ENCODE results near the gene PARD3. TPM values are rescaled to one million over a fixed set of nuclear protein-coding genes. Genes with fewer than 3 reads are reported as not detected.

The PARD3 gene
- total and polyA plus RNA-seq, 2 donors (not counting 3 experiments of a cell fraction or from before 2014, with no cell fraction given), result 7.3 to 24.1 TPM

GRCh38 chr10:34596351-34596750, 218.7 kb downstream of the PARD3 start:
- Histone ChIP-seq H2AFZ (ENCODE audit: low read depth, low read length) (no peak overlapping the region), H3K9ac (replicated peaks; ENCODE audit: extremely low read depth, insufficient read depth, low read length) (no peak overlapping the region), H4K20me1 (replicated peaks; ENCODE audit: control insufficient read depth, extremely low read depth, insufficient read depth, low read length) (no peaks in the 10 kb centered on the region), H3K9me1 (replicated peaks; ENCODE audit: control insufficient read depth, extremely low read depth, insufficient read depth, low read length) (no peaks in the 10 kb centered on the region), H3K27ac (ENCODE audit: insufficient read depth, low read depth, low read length) (no peak overlapping the region), H3K4me2 (ENCODE audit: insufficient read depth, low read length) (no peak overlapping the region), H3K4me1 (ENCODE audit: control insufficient read depth, extremely low read depth, insufficient read depth, low read length) (no peaks in the 10 kb centered on the region), H3K27me3 (ENCODE audit: control insufficient read depth in 2 of 2, insufficient read depth in 2 of 2, low read length in 2 of 2) (no peaks in the 10 kb centered on the region), H3K4me3 (replicated peaks in 1 of 3; ENCODE audit: insufficient read depth in 1 of 3, low read depth in 1 of 3, low read length in 3 of 3) (no peak overlapping the region), H3K9me3 (replicated peaks; ENCODE audit: control insufficient read depth, insufficient read depth, low read length) (no peaks in the 10 kb centered on the region), H3K79me2 (ENCODE audit: control insufficient read depth, insufficient read depth, low read length) (no peaks in the 10 kb centered on the region), H3K36me3 (ENCODE audit: control insufficient read depth in 2 of 2, extremely low read depth in 1 of 2, insufficient read depth in 2 of 2, low read length in 2 of 2) (no peaks in the 10 kb centered on the region)
- no peak for TF ChIP-seq POLR2A (IDR thresholded peaks at IDR 0.05; ENCODE audit: low read depth, low read length)
- no peak for TF ChIP-seq FOS (IDR thresholded peaks at IDR 0.05; ENCODE audit: borderline replicate concordance, insufficient read depth, low read length)
- no peak for TF ChIP-seq MAX (IDR thresholded peaks at IDR 0.05; ENCODE audit: insufficient read depth, insufficient read length)
- TF ChIP-seq CTCF (IDR thresholded peaks at IDR 0.05; ENCODE audit: extremely low read depth in 1 of 2, insufficient read depth in 1 of 2, low read depth in 1 of 2, low read length in 2 of 2), result no peak
- intact Hi-C loops (cut with micrococcal nuclease), result no loop called here
- DNase-seq (ENCODE audit: low read depth, low spot score), result no peak
- FAIRE-seq, result no peak
- dilution Hi-C loops (cut with MboI; ENCODE audit: extremely low pct_ligation_motif_present, low sequenced_read_pairs), result no loop called here
- POLR2A ChIA-PET, result no interaction called here
- CTCF ChIA-PET, result no interaction called here
- BruUV-seq (replicated peaks), result no TSS peak

GRCh38 chr10:34593930-34594329, 221.2 kb downstream of the PARD3 start:
- FAIRE-seq, result no peak
- Histone ChIP-seq H3K9ac (replicated peaks; ENCODE audit: extremely low read depth, insufficient read depth, low read length) (no peak overlapping the region), H3K27me3 (ENCODE audit: control insufficient read depth in 2 of 2, insufficient read depth in 2 of 2, low read length in 2 of 2) (no peaks in the 10 kb centered on the region), H3K9me1 (replicated peaks; ENCODE audit: control insufficient read depth, extremely low read depth, insufficient read depth, low read length) (no peaks in the 10 kb centered on the region), H3K36me3 (ENCODE audit: control insufficient read depth in 2 of 2, extremely low read depth in 1 of 2, insufficient read depth in 2 of 2, low read length in 2 of 2) (no peaks in the 10 kb centered on the region), H3K4me1 (ENCODE audit: control insufficient read depth, extremely low read depth, insufficient read depth, low read length) (no peaks in the 10 kb centered on the region), H2AFZ (ENCODE audit: low read depth, low read length) (no peak overlapping the region), H3K4me3 (replicated peaks in 1 of 3; ENCODE audit: insufficient read depth in 1 of 3, low read depth in 1 of 3, low read length in 3 of 3) (no peak overlapping the region), H3K4me2 (ENCODE audit: insufficient read depth, low read length) (no peak overlapping the region), H3K27ac (ENCODE audit: insufficient read depth, low read depth, low read length) (no peak overlapping the region), H3K79me2 (ENCODE audit: control insufficient read depth, insufficient read depth, low read length) (no peaks in the 10 kb centered on the region), H3K9me3 (replicated peaks; ENCODE audit: control insufficient read depth, insufficient read depth, low read length) (no peaks in the 10 kb centered on the region), H4K20me1 (replicated peaks; ENCODE audit: control insufficient read depth, extremely low read depth, insufficient read depth, low read length) (no peaks in the 10 kb centered on the region)
- DNase-seq (ENCODE audit: low read depth, low spot score), result no peak
- dilution Hi-C loops (cut with MboI; ENCODE audit: extremely low pct_ligation_motif_present, low sequenced_read_pairs) (no loop called here), intact Hi-C loops (cut with micrococcal nuclease) (no loop called here)
- TF ChIP-seq MAX (IDR thresholded peaks at IDR 0.05; ENCODE audit: insufficient read depth, insufficient read length), result no peak
- no peak for TF ChIP-seq CTCF (IDR thresholded peaks at IDR 0.05; ENCODE audit: extremely low read depth in 1 of 2, insufficient read depth in 1 of 2, low read depth in 1 of 2, low read length in 2 of 2)
- TF ChIP-seq JUN (IDR thresholded peaks at IDR 0.05; ENCODE audit: borderline replicate concordance, insufficient read depth, insufficient read length, low read depth), result no peak
- no peak for TF ChIP-seq POLR2A (IDR thresholded peaks at IDR 0.05; ENCODE audit: low read depth, low read length)
- no peak for TF ChIP-seq EZH2 (IDR thresholded peaks at IDR 0.05; ENCODE audit: borderline replicate concordance, low read depth, low read length, severe bottlenecking)
- TF ChIP-seq MYC (IDR thresholded peaks at IDR 0.05; ENCODE audit: low read depth, low read length), result no peak
- no peak for TF ChIP-seq FOS (IDR thresholded peaks at IDR 0.05; ENCODE audit: borderline replicate concordance, insufficient read depth, low read length)
- TF ChIP-seq GATA2 (IDR thresholded peaks at IDR 0.05; ENCODE audit: insufficient read depth, insufficient read length, low read depth, low read length), result no peak
- TF ChIP-seq POLR2AphosphoS5 (IDR thresholded peaks at IDR 0.05; ENCODE audit: insufficient read depth, low read depth, low read length), result no peak
- POLR2A ChIA-PET, result interaction anchor here (0.6 kb wide), 1 partner anchor 289 kb away, joined by 3 read pairs; no protein-coding TSS in a partner anchor
- CTCF ChIA-PET, result interaction anchor here (1.0 to 2.0 kb wide), 3 partner anchors 12 to 20 kb away, joined by 3 to 4 read pairs (median 4); no protein-coding TSS in a partner anchor
- BruUV-seq (replicated peaks), result no TSS peak
